Measurements from ENCODE around the gene ATP6V1C2.
"Not testable (repeated sequence)": the region's sequence is repeated elsewhere in the genome, so short reads cannot be mapped to it uniquely, and the experiment has no call there.

ATP6V1C2 gene

DNA sequence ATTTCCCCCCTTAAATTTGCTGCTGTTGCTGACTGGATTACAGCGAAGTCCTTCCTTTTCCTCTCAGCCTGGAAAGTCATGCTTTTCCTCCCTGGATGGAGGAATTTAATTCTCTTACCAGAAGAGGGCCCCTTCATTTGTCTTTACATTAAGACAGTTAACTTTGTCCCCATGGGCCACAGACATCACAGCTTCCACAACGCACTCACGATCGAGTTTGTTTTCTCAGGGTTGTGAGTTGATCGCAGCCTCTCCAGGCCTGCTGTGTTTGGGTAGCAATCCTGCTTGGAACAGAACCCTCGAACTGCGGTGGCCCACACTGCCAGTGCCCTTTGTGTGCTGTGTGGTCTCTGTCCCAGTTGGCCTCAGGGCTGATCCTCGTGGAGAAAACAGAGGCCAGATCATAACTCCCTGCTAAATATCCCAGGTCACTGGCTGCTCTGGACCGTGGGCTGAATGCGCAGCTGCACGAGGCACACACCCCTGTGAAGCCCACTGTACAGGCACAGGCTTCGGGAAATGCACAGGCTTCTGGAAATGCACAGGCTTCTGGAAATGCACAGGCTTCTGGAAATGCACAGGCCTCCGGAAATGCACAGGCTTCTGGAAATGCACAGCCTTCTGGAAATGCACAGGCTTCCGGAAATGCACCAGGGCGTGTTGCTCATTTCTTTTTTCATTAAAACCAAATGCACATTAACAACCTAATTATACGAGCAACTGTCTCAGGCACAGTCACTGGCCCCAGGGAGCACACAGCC, 93.3 kb downstream of the ATP6V1C2 start:
- FAIRE-seq = no peak

GRCh38 chr2:10817413-10817812, 96.0 kb downstream of the ATP6V1C2 start:
- no peak for FAIRE-seq

DNA sequence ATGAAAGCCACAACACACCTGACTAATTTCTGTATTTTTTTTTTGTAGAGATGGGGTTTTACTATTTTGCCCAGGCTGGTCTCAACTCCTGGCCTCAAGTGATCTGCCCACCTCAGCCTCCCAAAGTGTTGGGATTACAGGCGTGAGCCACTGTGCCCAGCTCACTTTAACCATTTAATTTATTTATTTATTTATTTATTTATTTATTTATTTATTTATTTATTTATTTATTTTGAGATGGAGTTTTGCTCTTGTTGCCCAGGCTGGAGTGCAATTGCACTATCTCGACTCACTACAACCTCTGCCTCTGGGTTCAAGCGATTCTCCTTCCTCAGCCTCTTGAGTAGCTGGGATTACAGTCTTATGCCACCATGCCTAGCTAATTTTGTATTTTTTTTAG, 96.9 kb downstream of the ATP6V1C2 start:
- not testable (repeated sequence) for FAIRE-seq

GRCh38 chr2:10818984-10819383, 97.6 kb downstream of the ATP6V1C2 start:
- FAIRE-seq = no peak

DNA sequence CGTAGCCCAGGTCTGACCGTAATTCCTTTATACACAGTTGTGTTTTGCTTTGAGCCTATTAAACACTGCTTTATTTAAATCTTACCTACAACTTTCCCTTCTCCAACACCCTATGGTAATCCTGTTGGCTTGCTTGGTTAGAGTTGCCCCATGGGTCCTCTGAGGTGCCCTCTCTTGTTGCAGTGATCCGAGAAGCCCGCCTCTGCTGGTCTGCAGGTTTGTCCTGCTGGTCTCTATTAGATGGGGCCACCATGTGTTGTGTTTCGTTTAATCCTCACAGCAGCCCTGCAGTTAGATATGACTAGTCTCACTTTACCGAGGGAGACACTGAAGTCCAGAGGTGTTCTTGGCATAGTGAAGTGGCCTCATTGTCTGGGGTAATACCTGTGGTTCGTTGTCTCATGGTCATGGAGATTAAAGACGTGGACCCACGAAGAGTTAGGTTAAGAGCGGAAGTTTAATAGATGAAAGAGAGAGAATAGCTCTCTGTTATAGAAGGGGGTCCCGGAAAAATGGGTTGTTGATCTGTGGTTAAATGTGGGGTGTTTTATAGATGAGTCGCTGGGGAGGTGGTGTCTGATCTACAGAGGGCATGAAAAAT, 98.4 kb downstream of the ATP6V1C2 start:
- no peak for FAIRE-seq

GRCh38 chr2:10820562-10820961, 99.1 kb downstream of the ATP6V1C2 start:
- FAIRE-seq = no peak

GRCh38 chr2:10820978-10821695, 99.7 kb downstream of the ATP6V1C2 start:
- no peak for FAIRE-seq

DNA sequence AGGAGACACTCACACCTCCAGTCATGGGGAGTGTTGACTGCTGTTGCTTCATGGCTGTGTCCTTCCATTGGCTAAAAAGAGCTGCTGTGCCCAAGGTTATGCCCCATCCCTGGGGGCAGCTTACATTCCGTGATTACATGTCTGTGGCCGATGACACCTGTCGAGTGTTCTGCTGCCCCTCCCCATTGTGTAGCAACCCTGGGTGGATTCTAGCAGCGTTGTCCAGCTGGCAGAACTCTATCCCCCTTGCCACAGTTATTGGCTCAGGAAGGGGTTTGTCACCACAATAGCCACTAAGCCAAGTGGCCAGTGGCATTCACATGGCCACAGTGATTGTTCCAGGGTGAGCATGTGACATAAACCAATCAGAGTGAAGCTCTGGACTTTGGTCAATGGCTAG, 102.8 kb downstream of the ATP6V1C2 start:
- no peak for FAIRE-seq

GRCh38 chr2:10826026-10826425, 104.6 kb downstream of the ATP6V1C2 start:
- no peak for FAIRE-seq

DNA sequence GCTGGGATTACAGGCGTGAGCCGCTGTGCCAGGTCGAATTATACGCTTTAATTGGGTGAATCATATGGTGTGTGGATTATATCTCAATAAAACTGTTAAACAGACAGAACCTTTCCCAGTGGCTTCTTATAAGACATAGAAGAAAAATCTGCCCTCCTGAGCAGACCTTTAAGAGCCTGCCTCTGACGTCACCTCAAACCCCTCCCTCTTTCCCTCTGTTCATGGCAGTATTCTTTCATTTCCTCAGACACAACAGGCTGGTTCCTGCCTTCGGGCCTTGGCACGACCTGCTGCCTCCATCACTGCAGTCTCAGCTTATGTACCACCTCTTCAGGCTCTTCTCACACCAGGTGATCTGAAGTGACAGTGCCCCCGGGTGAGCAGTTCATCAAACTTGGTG, 105.2 kb downstream of the ATP6V1C2 start:
- FAIRE-seq = no peak

GRCh38 chr2:10828346-10828745, 106.9 kb downstream of the ATP6V1C2 start:
- FAIRE-seq = no peak

DNA sequence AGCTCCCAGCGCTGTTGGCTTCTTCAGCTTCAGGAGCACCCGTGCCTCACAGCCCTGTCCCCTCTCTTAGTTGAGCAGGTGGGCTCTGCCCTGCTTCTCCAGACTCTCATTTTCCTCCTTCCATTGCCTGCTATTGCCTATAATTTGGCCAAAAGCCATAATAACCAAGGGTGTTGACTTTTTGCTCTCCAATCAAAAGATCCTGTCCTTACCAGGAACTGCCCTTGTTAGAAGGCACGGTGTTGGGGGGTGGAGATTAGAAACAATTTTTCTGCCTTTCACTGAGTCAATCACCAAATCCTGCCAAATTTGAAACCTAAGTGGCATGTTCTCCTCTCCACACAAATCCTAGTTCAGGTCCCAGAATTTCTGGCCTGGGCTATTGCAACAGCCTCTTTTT, 107.9 kb downstream of the ATP6V1C2 start:
- no peak for FAIRE-seq

GRCh38 chr2:10830203-10830602, 108.8 kb downstream of the ATP6V1C2 start:
- FAIRE-seq = no peak

DNA sequence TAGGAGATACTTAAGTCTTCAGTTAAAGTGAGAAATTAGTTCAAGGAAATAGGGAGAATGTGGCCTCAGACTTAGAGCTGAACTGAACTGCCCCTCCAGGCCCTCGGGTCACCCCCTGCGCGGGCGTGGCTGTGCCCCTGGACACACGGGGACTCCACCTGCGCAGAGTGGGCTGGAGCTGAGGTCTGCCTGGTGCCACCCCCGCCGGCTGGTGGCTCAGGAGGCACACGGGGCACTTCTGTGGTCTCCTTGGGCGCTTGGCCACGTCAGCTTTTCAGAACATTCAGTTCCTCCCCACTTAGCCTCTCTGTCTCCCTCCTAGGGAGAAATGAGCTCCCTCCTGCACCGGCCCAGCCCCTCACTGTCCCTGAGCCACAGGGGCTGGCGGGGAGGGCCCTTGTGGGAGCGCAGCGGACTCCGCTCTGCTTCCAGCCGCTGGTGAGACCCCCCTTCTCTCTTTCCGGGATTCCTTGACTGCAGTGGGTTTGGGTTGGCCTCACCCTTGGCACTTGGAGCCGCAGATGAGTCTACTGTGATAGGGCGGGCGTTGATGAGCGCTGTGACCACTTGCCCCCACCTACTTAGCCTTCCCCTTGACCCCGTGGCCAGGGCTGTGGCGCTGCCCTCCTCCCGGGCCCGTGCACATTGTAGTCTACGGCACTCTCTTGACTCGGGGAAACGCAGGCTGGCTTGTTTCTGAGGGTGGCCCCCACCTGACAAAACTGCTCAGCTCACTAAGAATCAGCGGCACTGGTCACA, 109.4 kb downstream of the ATP6V1C2 start:
- no peak for FAIRE-seq

GRCh38 chr2:10831400-10831985, 110.1 kb downstream of the ATP6V1C2 start:
- no peak for FAIRE-seq

DNA sequence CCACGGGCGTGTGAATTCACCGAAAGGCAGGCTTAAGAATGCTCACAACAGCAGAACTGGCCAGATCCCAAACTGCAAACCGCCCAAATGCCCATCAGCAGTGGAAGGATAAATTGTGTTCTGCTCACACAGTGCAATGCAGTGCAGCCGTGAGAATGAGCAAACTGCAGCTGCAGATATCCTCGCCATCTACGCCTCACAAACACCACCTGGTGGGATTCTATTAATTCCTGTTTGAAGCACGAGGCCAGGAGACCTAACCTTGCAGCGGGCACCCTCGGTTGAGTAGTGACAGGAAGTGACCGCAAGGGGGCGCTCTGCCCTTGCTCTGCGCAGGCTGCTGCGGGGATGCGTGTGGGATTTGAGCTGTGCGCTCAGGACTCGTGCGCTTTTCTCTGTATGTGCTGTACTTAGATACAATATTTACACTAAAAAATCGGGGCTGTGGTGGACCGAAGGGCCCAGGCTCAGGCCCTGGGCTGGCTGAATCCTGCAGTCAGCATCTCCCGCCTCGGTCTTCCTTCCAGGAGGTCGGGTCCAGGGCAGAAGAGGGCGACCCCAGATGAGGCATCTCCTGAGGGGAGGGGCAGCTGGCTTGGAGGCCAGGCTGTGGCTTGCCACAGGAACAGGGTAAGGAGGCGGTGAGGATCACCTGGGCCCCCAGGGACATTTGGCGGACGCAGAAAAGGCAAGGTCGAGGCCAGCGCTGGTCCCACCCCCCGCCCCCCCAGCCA, 110.9 kb downstream of the ATP6V1C2 start:
- FAIRE-seq = no peak

- no peak for FAIRE-seq
Measured at GRCh38 chr2:10833021-10833420, 111.6 kb downstream of the ATP6V1C2 start.

DNA sequence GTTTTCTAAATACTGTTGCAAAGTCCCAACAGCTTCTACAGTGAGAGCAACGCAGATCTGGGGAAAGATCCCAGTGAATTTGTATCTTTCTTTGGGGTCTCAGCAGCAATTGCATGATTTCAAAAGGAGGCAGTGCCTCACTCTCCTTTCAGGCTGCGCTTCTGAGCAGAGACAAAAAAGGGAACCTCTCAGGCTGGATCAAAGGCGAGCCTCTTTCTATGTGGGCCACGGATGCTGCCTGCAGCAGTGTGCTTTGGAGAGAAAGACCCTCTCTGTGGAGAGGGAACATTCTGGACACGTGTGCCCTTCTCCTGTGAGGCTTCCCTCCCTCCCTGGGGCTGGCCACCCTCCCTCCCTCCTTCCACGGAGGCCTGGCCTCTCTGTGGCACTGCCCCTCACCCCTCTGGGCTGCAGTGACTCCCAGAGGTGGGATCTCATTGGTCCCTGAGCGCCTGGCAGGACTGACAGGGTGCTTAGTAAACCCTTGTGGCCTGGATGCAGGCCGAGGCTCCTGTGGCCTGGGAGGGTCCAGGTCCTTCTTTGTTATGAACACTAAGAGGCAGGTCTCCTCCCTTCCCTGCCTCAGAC, 112.7 kb downstream of the ATP6V1C2 start:
- no peak for FAIRE-seq

All from colon (tissue), 2 donors.